ENCODE data around the gene ITPRIP.

Gene ITPRIP

DNA sequence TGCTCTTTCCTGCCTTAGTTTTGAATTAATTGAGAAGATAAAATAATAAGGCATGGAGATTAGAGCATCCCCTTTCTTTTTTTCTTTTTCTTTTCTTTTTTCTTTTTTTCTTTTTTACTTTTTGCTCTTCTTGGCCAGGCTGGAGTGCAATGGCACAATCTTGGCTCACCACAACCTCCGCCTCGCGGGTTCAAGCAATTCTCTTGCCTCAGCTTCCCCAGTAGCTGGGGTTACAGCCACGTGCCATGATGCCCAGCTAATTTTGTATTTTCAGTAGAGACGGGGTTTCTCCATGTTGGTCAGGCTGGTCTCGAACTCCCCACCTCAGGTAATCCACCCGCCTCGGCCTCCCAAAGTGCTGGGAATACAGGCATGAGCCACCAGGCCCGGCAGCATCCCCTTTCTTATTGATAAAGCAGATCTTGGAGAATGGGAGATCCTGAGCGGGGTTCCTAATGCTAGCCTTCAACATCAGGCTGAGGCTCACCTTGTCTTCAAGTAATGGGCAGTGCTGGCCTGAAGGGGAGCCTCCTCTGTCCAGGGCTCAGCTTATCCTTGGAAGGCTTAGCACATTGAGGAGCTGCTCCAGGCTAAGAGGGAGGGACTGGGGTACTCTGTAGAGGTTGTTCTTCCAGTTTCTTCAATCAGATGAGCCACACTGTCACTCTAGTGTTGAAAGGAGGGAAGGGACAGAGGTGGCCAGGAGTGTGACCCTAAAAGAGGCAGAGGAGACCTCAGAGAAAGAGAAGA, 41.4 kb downstream of the ITPRIP start:
- Histone ChIP-seq H3K9me3 (ENCODE audit: insufficient read depth, low read length) (no peaks in the 10 kb centered on the region), H3K4me3 (ENCODE audit: low read length) (no peak overlapping the region), H3K79me2 (ENCODE audit: low read length) (no peaks in the 10 kb centered on the region), H3K4me2 (ENCODE audit: low read length) (no peak overlapping the region), H3K36me3 (replicated peaks; ENCODE audit: low read depth, low read length) (no peaks in the 10 kb centered on the region), H3K27me3 (ENCODE audit: low read depth, low read length) (no peaks in the 10 kb centered on the region), H4K20me1 (ENCODE audit: insufficient read depth, low read length) (no peaks in the 10 kb centered on the region), H3K9ac (ENCODE audit: low read length) (no peak overlapping the region), H3K27ac (ENCODE audit: low read length) (no peak overlapping the region), H3K4me1 (ENCODE audit: low read length) (peaks cover 6% of the 10 kb centered on the region), H2AFZ (ENCODE audit: low read depth, low read length) (no peak overlapping the region)
- TF ChIP-seq, protein P1, sequence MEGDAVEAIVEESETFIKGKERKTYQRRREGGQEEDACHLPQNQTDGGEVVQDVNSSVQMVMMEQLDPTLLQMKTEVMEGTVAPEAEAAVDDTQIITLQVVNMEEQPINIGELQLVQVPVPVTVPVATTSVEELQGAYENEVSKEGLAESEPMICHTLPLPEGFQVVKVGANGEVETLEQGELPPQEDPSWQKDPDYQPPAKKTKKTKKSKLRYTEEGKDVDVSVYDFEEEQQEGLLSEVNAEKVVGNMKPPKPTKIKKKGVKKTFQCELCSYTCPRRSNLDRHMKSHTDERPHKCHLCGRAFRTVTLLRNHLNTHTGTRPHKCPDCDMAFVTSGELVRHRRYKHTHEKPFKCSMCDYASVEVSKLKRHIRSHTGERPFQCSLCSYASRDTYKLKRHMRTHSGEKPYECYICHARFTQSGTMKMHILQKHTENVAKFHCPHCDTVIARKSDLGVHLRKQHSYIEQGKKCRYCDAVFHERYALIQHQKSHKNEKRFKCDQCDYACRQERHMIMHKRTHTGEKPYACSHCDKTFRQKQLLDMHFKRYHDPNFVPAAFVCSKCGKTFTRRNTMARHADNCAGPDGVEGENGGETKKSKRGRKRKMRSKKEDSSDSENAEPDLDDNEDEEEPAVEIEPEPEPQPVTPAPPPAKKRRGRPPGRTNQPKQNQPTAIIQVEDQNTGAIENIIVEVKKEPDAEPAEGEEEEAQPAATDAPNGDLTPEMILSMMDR (IDR thresholded peaks at IDR 0.05; ENCODE audit: low read depth, low read length): no peak
- TF ChIP-seq EZH2phosphoT487 (IDR thresholded peaks at IDR 0.05; ENCODE audit: low read depth): no peak

DNA sequence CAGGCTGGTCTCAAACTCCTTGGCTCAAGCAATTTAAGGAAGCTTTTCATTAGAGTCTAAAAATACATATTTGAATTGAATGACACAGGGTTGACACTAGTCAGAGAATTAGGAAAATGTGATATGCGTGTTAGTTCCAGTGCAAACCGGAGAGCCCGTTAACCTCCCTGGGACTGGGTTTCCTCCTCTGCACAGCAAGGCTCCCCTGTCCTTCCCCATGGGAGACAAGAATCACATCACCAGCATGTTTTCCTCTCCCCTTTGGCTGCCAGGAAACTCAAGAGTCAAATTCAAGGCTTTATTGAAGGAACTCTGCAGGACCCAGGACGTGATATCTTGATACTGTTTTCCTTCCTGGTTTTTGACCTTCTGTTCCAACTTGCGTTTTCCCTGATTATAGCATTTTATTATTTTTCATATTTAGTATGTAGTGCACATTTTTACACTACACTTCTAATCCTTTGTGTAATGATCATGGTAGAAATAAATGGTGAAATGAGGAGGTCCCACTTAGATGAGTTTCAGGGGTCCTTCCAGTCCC, 44.4 kb downstream of the ITPRIP start:
- Histone ChIP-seq H4K20me1 (ENCODE audit: insufficient read depth, low read length) (no peaks in the 10 kb centered on the region), H3K9me3 (ENCODE audit: insufficient read depth, low read length) (no peaks in the 10 kb centered on the region), H3K9ac (ENCODE audit: low read length) (no peak overlapping the region), H3K4me1 (ENCODE audit: low read length) (peaks cover 12% of the 10 kb centered on the region), H2AFZ (ENCODE audit: low read depth, low read length) (no peak overlapping the region), H3K27me3 (ENCODE audit: low read depth, low read length) (peaks cover 4% of the 10 kb centered on the region; the same call in 1 of the 2 replicates), H3K36me3 (replicated peaks; ENCODE audit: low read depth, low read length) (no peaks in the 10 kb centered on the region), H3K4me2 (ENCODE audit: low read length) (no peak overlapping the region), H3K79me2 (ENCODE audit: low read length) (no peaks in the 10 kb centered on the region), H3K27ac (ENCODE audit: low read length) (no peak overlapping the region), H3K4me3 (ENCODE audit: low read length) (no peak overlapping the region)
- no peak for TF ChIP-seq EZH2phosphoT487 (IDR thresholded peaks at IDR 0.05; ENCODE audit: low read depth)
- TF ChIP-seq, protein P1 (IDR thresholded peaks at IDR 0.05; ENCODE audit: low read depth, low read length): no peak

DNA sequence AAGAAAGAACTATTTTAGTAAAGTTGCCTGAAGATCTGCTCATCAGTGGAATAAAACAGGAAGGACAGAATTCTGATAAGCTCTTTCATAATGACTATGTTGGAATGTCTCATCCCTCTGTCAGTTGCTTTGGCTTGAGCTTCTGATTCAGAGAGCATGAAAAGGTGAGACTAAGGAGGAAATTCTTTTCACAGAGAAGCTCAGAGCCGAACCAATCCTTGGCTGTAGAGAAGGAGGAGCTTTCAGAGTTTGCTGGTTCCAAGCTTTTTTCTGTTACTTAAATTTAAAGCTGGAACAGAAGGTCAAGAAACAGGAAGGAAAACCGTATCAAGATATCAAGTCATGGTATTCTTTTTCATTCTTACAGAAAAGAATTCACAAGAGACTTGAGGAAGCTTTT, 45.3 kb downstream of the ITPRIP start:
- TF ChIP-seq, protein P1 (IDR thresholded peaks at IDR 0.05; ENCODE audit: low read depth, low read length): no peak
- no peak for TF ChIP-seq EZH2phosphoT487 (IDR thresholded peaks at IDR 0.05; ENCODE audit: low read depth)
- H3K9me3 ChIP-seq (ENCODE audit: insufficient read depth, low read length): no peaks in the 10 kb centered on the region
- no peak overlapping the region for H3K27ac ChIP-seq (ENCODE audit: low read length)
- H3K27me3 ChIP-seq (ENCODE audit: low read depth, low read length): peaks cover 11% of the 10 kb centered on the region; the same call in 1 of the 2 replicates
- peaks cover 12% of the 10 kb centered on the region for H3K4me1 ChIP-seq (ENCODE audit: low read length)
- H2AFZ ChIP-seq (ENCODE audit: low read depth, low read length): no peak overlapping the region
- H3K4me2 ChIP-seq (ENCODE audit: low read length): no peak overlapping the region
- no peak overlapping the region for H3K9ac ChIP-seq (ENCODE audit: low read length)
- no peaks in the 10 kb centered on the region for H4K20me1 ChIP-seq (ENCODE audit: insufficient read depth, low read length)
- no peaks in the 10 kb centered on the region for H3K36me3 ChIP-seq (replicated peaks; ENCODE audit: low read depth, low read length)
- H3K4me3 ChIP-seq (ENCODE audit: low read length): no peak overlapping the region
- no peaks in the 10 kb centered on the region for H3K79me2 ChIP-seq (ENCODE audit: low read length)

DNA sequence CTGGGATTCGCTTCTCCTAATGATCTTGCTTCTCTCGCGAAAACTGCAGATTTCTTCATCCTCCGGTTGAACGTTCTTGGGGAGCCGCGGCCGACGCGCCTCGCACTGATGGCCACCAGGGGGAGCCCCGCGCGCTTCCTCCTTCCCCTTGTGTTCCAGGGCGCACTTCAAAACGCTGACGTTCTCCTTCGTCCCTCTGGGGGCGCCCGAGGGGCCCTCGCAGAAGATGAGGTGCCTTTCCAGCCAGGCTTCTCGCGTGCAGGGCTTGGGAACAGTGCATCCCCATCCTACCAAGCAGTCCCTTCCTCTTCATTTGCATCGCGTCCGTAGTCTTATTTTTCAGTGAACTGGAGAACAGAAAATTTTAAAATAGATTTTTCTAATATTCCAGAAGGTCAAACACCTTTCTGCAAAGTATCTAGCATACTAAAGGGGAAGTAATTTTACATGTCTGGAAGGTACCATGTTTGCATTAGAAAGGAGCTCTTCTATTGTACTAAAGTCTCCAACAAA, 46.8 kb downstream of the ITPRIP start:
- Histone ChIP-seq H2AFZ (ENCODE audit: low read depth, low read length) (0 out of 2 replicates have a peak overlapping the region, but pooled peaks have one; percentile 50), H4K20me1 (ENCODE audit: insufficient read depth, low read length) (no peaks in the 10 kb centered on the region), H3K27me3 (ENCODE audit: low read depth, low read length) (peaks cover 11% of the 10 kb centered on the region; the same call in 1 of the 2 replicates), H3K9ac (ENCODE audit: low read length) (no peak overlapping the region), H3K4me3 (ENCODE audit: low read length) (peak overlapping the region; percentile 37), H3K9me3 (ENCODE audit: insufficient read depth, low read length) (no peaks in the 10 kb centered on the region), H3K4me2 (ENCODE audit: low read length) (peak overlapping the region; percentile 56), H3K79me2 (ENCODE audit: low read length) (no peaks in the 10 kb centered on the region), H3K27ac (ENCODE audit: low read length) (no peak overlapping the region), H3K36me3 (replicated peaks; ENCODE audit: low read depth, low read length) (no peaks in the 10 kb centered on the region), H3K4me1 (ENCODE audit: low read length) (peaks cover 12% of the 10 kb centered on the region)
- TF ChIP-seq EZH2phosphoT487 (IDR thresholded peaks at IDR 0.05; ENCODE audit: low read depth): no peak
- TF ChIP-seq, protein P1 (IDR thresholded peaks at IDR 0.05; ENCODE audit: low read depth, low read length): peak; percentile 94

Data from OCI-LY3 (cell line).